Vagina (tissue), 2 donors: Measurements from ENCODE around the gene HRG.

Experiments used
- POLR2A ChIP-seq, 2 donors: fragments of 450-650 bp; IDR thresholded peaks; one replicate each; pipeline ENCODE4 v1.6.1; 2017; ENCODE audit warnings: antibody characterized with exemption in 2 of 2, mild to moderate bottlenecking in 2 of 2, moderate library complexity in 2 of 2
- POLR2AphosphoS5 ChIP-seq, 2 donors: sonication (generic); formaldehyde crosslinking; IDR thresholded peaks; one replicate each; pipeline ENCODE4 v1.9.0; 2017; ENCODE audit warnings: antibody characterized with exemption in 2 of 2, mild to moderate bottlenecking in 2 of 2, low read depth in 1 of 2; ENCODE audit not compliant: insufficient read depth in 1 of 2
- TF ChIP-seq, protein P1 (sequence below), 3 experiments: fragments of 450-650 bp in 2 of 3; fragments of 200-600 bp in 1 of 3; sonication (generic) in 1 of 3; IDR thresholded peaks; one replicate each; pipeline ENCODE4 v1.5.1; 2017 to 2019; ENCODE audit warnings: antibody characterized with exemption in 3 of 3, mild to moderate bottlenecking in 2 of 3, moderate library complexity in 2 of 3

DNA sequence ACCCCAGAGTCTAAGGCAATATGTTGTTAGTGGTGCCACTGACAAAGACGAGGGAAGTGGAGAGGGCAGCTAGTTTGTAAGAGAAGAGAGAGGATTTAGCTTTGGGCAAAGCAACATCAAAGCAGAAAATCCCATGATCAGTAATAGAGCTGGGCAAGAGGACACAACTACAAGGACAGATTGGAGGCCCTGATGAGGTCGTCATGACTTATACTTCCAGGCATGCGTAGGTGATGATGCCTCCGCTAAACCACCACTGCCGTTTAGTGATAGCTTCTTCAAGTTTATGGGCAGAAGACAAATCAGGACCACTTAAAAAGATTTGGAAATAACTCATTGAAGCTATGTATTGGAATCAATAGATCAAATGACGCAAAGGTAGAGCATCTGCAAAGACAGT lies 2.6 kb downstream of the HRG start:
- TF ChIP-seq, protein P1, sequence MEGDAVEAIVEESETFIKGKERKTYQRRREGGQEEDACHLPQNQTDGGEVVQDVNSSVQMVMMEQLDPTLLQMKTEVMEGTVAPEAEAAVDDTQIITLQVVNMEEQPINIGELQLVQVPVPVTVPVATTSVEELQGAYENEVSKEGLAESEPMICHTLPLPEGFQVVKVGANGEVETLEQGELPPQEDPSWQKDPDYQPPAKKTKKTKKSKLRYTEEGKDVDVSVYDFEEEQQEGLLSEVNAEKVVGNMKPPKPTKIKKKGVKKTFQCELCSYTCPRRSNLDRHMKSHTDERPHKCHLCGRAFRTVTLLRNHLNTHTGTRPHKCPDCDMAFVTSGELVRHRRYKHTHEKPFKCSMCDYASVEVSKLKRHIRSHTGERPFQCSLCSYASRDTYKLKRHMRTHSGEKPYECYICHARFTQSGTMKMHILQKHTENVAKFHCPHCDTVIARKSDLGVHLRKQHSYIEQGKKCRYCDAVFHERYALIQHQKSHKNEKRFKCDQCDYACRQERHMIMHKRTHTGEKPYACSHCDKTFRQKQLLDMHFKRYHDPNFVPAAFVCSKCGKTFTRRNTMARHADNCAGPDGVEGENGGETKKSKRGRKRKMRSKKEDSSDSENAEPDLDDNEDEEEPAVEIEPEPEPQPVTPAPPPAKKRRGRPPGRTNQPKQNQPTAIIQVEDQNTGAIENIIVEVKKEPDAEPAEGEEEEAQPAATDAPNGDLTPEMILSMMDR (IDR thresholded peaks at IDR 0.05) = no peak
- TF ChIP-seq POLR2A (IDR thresholded peaks at IDR 0.05) (no peak), POLR2AphosphoS5 (IDR thresholded peaks at IDR 0.05; ENCODE audit: insufficient read depth in 1 of 2, low read depth in 1 of 2) (no peak)
